GM19395 (cell line): ENCODE measurements around the gene ZFP36.
"Not testable (repeated sequence)": the region's sequence is repeated elsewhere in the genome, so short reads cannot be mapped to it uniquely, and the experiment has no call there.

ENCODE experiments used
- ATAC-seq: cut with Tn5 transposase; IDR thresholded peaks from one replicate; pipeline ENCODE4 v1.9.1; 2021; ENCODE audit warnings: mild to moderate bottlenecking, moderate library complexity; ENCODE audit not compliant: unreplicated experiment

Gene ZFP36

GRCh38 chr19:39435499-39436349 lies 29.1 kb downstream of the ZFP36 start, which contains the start of gene RPS16:
TSS of gene RPS16 (minus strand) at chr19:39435949. CDS start at chr19:39435895, 54 bp downstream.
- peak; percentile 58 for ATAC-seq

GRCh38 chr19:39436350-39436716 lies 29.7 kb downstream of the ZFP36 start:
- ATAC-seq = no peak

- ATAC-seq = no peak
Measured at GRCh38 chr19:39438270-39438934, 31.8 kb downstream of the ZFP36 start.

- no peak for ATAC-seq
Measured at GRCh38 chr19:39444598-39445195, 38.0 kb downstream of the ZFP36 start.

GRCh38 chr19:39445196-39446111 lies 38.8 kb downstream of the ZFP36 start, which contains the start of gene SUPT5H:
TSS of gene SUPT5H (plus strand) at chr19:39445582. CDS start at chr19:39445891, 309 bp downstream.
- peak; percentile 74 for ATAC-seq

- no peak for ATAC-seq
Measured at GRCh38 chr19:39446365-39447084, 39.9 kb downstream of the ZFP36 start.

- ATAC-seq = no peak
Measured at GRCh38 chr19:39448271-39448670, 41.6 kb downstream of the ZFP36 start.

GRCh38 chr19:39449116-39449797 lies 42.6 kb downstream of the ZFP36 start:
- no peak for ATAC-seq

- not testable (repeated sequence) for ATAC-seq
Measured at GRCh38 chr19:39451257-39451656, 44.6 kb downstream of the ZFP36 start.
